HepG2 (cell line): Measurements from ENCODE around the gene IL2RA. TPM values are rescaled to one million over a fixed set of nuclear protein-coding genes. Genes with fewer than 3 reads are reported as not detected.

Experiments used
- ATAC-seq: fragments of 200-7000 bp; cut with Tn5 transposase; 3 replicates; pipeline ENCODE4 v1.9.1; 2020; ENCODE audit warnings: mild to moderate bottlenecking, moderate library complexity
- BruUV-seq: library from RNA; stranded (reverse); fragments of 400-500 nt; replicated peaks from 2 replicates; lab custom pipeline; 2021; lab: Mats Ljungman, UMichigan
- CTCF ChIA-PET: fragments of 300-600 bp; formaldehyde crosslinking; extraction: SDS; loops from one replicate; lab custom pipeline; 2021; ENCODE audit warnings: low total read pairs, inconsistent platforms, low intra/inter-chr PET ratio; lab: Yijun Ruan, JAX
- POLR2A ChIA-PET: fragments of 350-600 bp; sonication (Branson Sonifier 250); formaldehyde crosslinking; loops from one replicate; lab custom pipeline; 2020; ENCODE audit warnings: antibody characterized with exemption, inconsistent platforms; lab: Yijun Ruan, JAX
- DNase-seq: peaks from one replicate; pipeline ENCODE4 v3.0.0-alpha.2; 2015; ENCODE audit warnings: low spot score
- FAIRE-seq: peaks from 3 replicates; lab custom pipeline; 2011; peaks lifted over from hg19 to GRCh38; lab: Jason Lieb, UNC
- H2AFZ ChIP-seq: one replicate; pipeline ENCODE4 v1.6.1; 2011; ENCODE audit warnings: low read length, inconsistent platforms
- H3K27ac ChIP-seq: fragments of 300-600 bp; 3 replicates; pipeline ENCODE4 v1.8.0; 2011; ENCODE audit warnings: mixed run types, mild to moderate bottlenecking, mixed read lengths, low read length, inconsistent platforms; ENCODE audit not compliant: insufficient read depth; ENCODE audit errors: extremely low read length
- H3K27me3 ChIP-seq, 2 experiments: fragments of 200-600 bp in 1 of 2; 2 replicates in 1 of 2; 3 replicates in 1 of 2; pipeline versions ENCODE4 v1.6.0 to v1.8.0; 2011; ENCODE audit warnings: low read length in 2 of 2, mild to moderate bottlenecking in 2 of 2, moderate library complexity in 2 of 2, inconsistent platforms in 1 of 2; ENCODE audit not compliant: insufficient read depth in 2 of 2, control insufficient read depth in 1 of 2
- H3K36me3 ChIP-seq, 2 experiments: fragments of 200-600 bp in 1 of 2; replicated peaks in 1 of 2; 2 replicates in 1 of 2; 3 replicates in 1 of 2; pipeline versions ENCODE4 v1.5.1 to v1.8.0; 2011; ENCODE audit warnings: low read length in 2 of 2, inconsistent platforms in 1 of 2; ENCODE audit not compliant: insufficient read depth in 2 of 2, control insufficient read depth in 1 of 2
- H3K4me1 ChIP-seq: 2 replicates; pipeline ENCODE4 v1.5.1; 2012; ENCODE audit warnings: low read length, inconsistent platforms; ENCODE audit not compliant: insufficient read depth
- H3K4me2 ChIP-seq: 2 replicates; pipeline ENCODE4 v1.6.0; 2011; ENCODE audit warnings: low read depth, low read length, inconsistent platforms
- H3K4me3 ChIP-seq, 3 experiments: fragments of 200-600 bp in 1 of 3; sonication (generic), shearing (Covaris generic) in 1 of 3; replicated peaks in 1 of 3; 2 replicates each; pipeline ENCODE4 v1.5.1; 2011 to 2016; ENCODE audit warnings: low read length in 3 of 3, inconsistent platforms in 2 of 3, low read depth in 2 of 3, mild to moderate bottlenecking in 2 of 3, control low read depth in 1 of 3, mixed read lengths in 1 of 3; ENCODE audit not compliant: insufficient read depth in 1 of 3
- H3K79me2 ChIP-seq: one replicate; pipeline ENCODE4 v1.6.1; 2011; ENCODE audit warnings: low read length, inconsistent platforms; ENCODE audit not compliant: insufficient read depth
- H3K9ac ChIP-seq: 2 replicates; pipeline ENCODE4 v1.6.0; 2011; ENCODE audit warnings: mild to moderate bottlenecking, low read depth, low read length, inconsistent platforms; ENCODE audit not compliant: insufficient read depth
- H3K9me3 ChIP-seq: 2 replicates; pipeline ENCODE4 v1.5.1; 2012; ENCODE audit warnings: mild to moderate bottlenecking, low read length
- H4K20me1 ChIP-seq: 2 replicates; pipeline ENCODE4 v1.6.0; 2011; ENCODE audit warnings: inconsistent platforms, mild to moderate bottlenecking, low read length, moderate library complexity; ENCODE audit not compliant: insufficient read depth
- AGO2 ChIP-seq: fragments of 200-400 bp; formaldehyde crosslinking; optimal IDR thresholded peaks from 2 replicates; pipeline ENCODE3; 2017; ENCODE audit warnings: mild to moderate bottlenecking, low read depth, low read length, moderate library complexity
- ASH2L ChIP-seq: fragments of 300-600, 200-600 bp; sonication (generic); IDR thresholded peaks from 2 replicates; pipeline ENCODE4 v1.7.0; 2017; ENCODE audit warnings: low read depth, mild to moderate bottlenecking, moderate library complexity, mixed read lengths, low read length; ENCODE audit not compliant: insufficient read length
- FOXJ3 ChIP-seq: sonication (generic); formaldehyde crosslinking; IDR thresholded peaks from 2 replicates; pipeline ENCODE4 v1.4.0; 2020; ENCODE audit warnings: missing genetic modification reagents, mild to moderate bottlenecking, borderline replicate concordance
- JUNB ChIP-seq: sonication (generic); formaldehyde crosslinking; IDR thresholded peaks from 2 replicates; pipeline ENCODE4 v1.8.0; 2022; ENCODE audit warnings: missing genetic modification reagents, mild to moderate bottlenecking, borderline replicate concordance
- PRDM15 ChIP-seq: sonication (generic); formaldehyde crosslinking; IDR thresholded peaks from 2 replicates; pipeline ENCODE4 v1.4.0; 2020; ENCODE audit warnings: missing genetic modification reagents
- RARG ChIP-seq: sonication (generic); formaldehyde crosslinking; IDR thresholded peaks from 2 replicates; pipeline ENCODE4 v1.4.0; 2020; ENCODE audit warnings: low read depth, mild to moderate bottlenecking, missing genetic modification reagents
- RCOR2 ChIP-seq: IDR thresholded peaks from 2 replicates; pipeline ENCODE4 v1.6.1; 2016; ENCODE audit warnings: missing biosample characterization, missing genetic modification reagents
- RORA ChIP-seq: sonication (generic); formaldehyde crosslinking; IDR thresholded peaks from 2 replicates; pipeline ENCODE4 v1.5.0; 2020; ENCODE audit warnings: mild to moderate bottlenecking, missing genetic modification reagents, moderate library complexity
- TBX3 ChIP-seq: fragments of 450-650 bp; IDR thresholded peaks from 2 replicates; pipeline ENCODE4 v1.6.1; 2017; ENCODE audit warnings: antibody characterized with exemption, mild to moderate bottlenecking, inconsistent platforms, borderline replicate concordance
- TIGD3 ChIP-seq: sonication (generic); formaldehyde crosslinking; IDR thresholded peaks from 2 replicates; pipeline ENCODE4 v1.5.1; 2020; ENCODE audit warnings: mild to moderate bottlenecking, missing genetic modification reagents, borderline replicate concordance
- U2AF1 ChIP-seq: fragments of 200-400 bp; formaldehyde crosslinking; optimal IDR thresholded peaks from 2 replicates; pipeline ENCODE3; 2017; ENCODE audit warnings: mild to moderate bottlenecking, low read depth, low read length
- ZBTB37 ChIP-seq: sonication (generic); formaldehyde crosslinking; IDR thresholded peaks from 2 replicates; pipeline ENCODE4 v1.4.0; 2020; ENCODE audit warnings: mild to moderate bottlenecking, missing genetic modification reagents
- ZKSCAN1 ChIP-seq: fragments of 150-350 bp; IDR thresholded peaks from 2 replicates; pipeline ENCODE4 v1.6.1; 2014; ENCODE audit warnings: low read length
- ZNF382 ChIP-seq: sonication (generic); formaldehyde crosslinking; IDR thresholded peaks from 2 replicates; pipeline ENCODE4 v1.5.0; 2020; ENCODE audit warnings: missing genetic modification reagents, mild to moderate bottlenecking, borderline replicate concordance
- ZNF7 ChIP-seq: IDR thresholded peaks from 2 replicates; pipeline ENCODE4 v1.6.1; 2016; ENCODE audit warnings: missing biosample characterization, missing genetic modification reagents
- ZNF777 ChIP-seq: sonication (generic); formaldehyde crosslinking; IDR thresholded peaks from 2 replicates; pipeline ENCODE4 v1.4.0; 2020; ENCODE audit warnings: missing genetic modification reagents
- ZSCAN29 ChIP-seq: sonication (generic); formaldehyde crosslinking; conservative IDR thresholded peaks from 2 replicates; pipeline ENCODE4 v1.4.0; 2020; ENCODE audit warnings: mild to moderate bottlenecking, missing genetic modification reagents
- WGBS: methylation state at CpG from one replicate; pipeline ENCODE4 v1.1.6; 2017; ENCODE audit warnings: low lambda C conversion rate; 5-methylcytosine and 5-hydroxymethylcytosine counted together
- in situ Hi-C: cut with HindIII; loops from 2 replicates; pipeline ENCODE4 v1.10.0; 2017; ENCODE audit warnings: low pct_unique_long_range_greater_than_20kb; ENCODE audit not compliant: extremely low pct_ligation_motif_present
- intact Hi-C: fragments of 100-400 bp; cut with micrococcal nuclease; formaldehyde crosslinking; loops from one replicate; pipeline ENCODE4 v1.10.0; 2022; ENCODE audit not compliant: unreplicated experiment
- polyA plus RNA-seq, 8 experiments: library from polyadenylated mRNA; depleted of rRNA in 3 of 8; stranded (reverse) in 7 of 8; unstranded in 1 of 8; fragments of >200 nt; fragmentation: Illumina TruSeq in 4 of 8; extraction: Trizol in 4 of 8; gene quantifications; 2 replicates each; pipeline versions ENCODE4 v1.2.1 to v1.2.3, GENCODE V29; 2011 to 2016; ENCODE audit warnings: low read depth in 4 of 8, missing spikeins in 1 of 8, mixed read lengths in 1 of 8; ENCODE audit not compliant: insufficient read depth in 1 of 8
- total RNA-seq, 5 experiments: library from RNA; depleted of rRNA; stranded (reverse); fragments of >200 nt; fragmentation: Illumina TruSeq; extraction: Trizol; gene quantifications; 2 replicates each; pipeline ENCODE4 v1.2.3, GENCODE V29; 2016; ENCODE audit warnings: low read depth in 1 of 5

Gene IL2RA
- total and polyA plus RNA-seq, 2 of the 13 experiments (the other 11 are each of a cell fraction or from before 2014, with no cell fraction given) = not detected

- Histone ChIP-seq H3K4me3 (no peak overlapping the region), H2AFZ (no peak overlapping the region), H3K79me2 (no peaks in the 10 kb centered on the region), H3K27ac (no peak overlapping the region), H3K36me3 (no peaks in the 10 kb centered on the region), H3K9ac (no peak overlapping the region), H3K27me3 (peaks cover 9 to 50% of the 10 kb centered on the region in 2 experiments; a peak in 4 of 5 replicates), H3K9me3 (no peaks in the 10 kb centered on the region), H3K4me2 (no peak overlapping the region), H3K4me1 (no peaks in the 10 kb centered on the region), H4K20me1 (no peaks in the 10 kb centered on the region)
- FAIRE-seq (no peak), DNase-seq (no peak), ATAC-seq (no peak)
- POLR2A ChIA-PET = no interaction called here
- in situ Hi-C loops = no loop called here
- CTCF ChIA-PET = no interaction called here
- no TSS peak for BruUV-seq
- WGBS = 7% methylated on average over 6 of the region's 6 CpGs
- intact Hi-C loops = no loop called here
- no peak for TF ChIP-seq ZSCAN29 (CRISPR knock-in tag)
- no peak for TF ChIP-seq TIGD3 (CRISPR knock-in tag)
- TF ChIP-seq ZBTB37 (CRISPR knock-in tag) = no peak
- no peak for TF ChIP-seq TBX3
- TF ChIP-seq ZNF777 = no peak
- TF ChIP-seq ASH2L = no peak
- no peak for TF ChIP-seq JUNB (CRISPR knock-in tag)
- no peak for TF ChIP-seq FOXJ3 (CRISPR knock-in tag)
- TF ChIP-seq ZNF382 (CRISPR knock-in tag) = no peak
- no peak for TF ChIP-seq PRDM15 (CRISPR knock-in tag)
- no peak for TF ChIP-seq RCOR2 (CRISPR knock-in tag)
- no peak for TF ChIP-seq ZNF7 (CRISPR knock-in tag)
- TF ChIP-seq AGO2 = no peak
- no peak for TF ChIP-seq ZKSCAN1
- TF ChIP-seq RARG = no peak
- no peak for TF ChIP-seq RORA (CRISPR knock-in tag)
- TF ChIP-seq U2AF1 = no peak
Observed at GRCh38 chr10:6068006-6068405, 5.8 kb upstream of the IL2RA start.
